ENCODE measurements around the gene UNC80. TPM values are rescaled to one million over a fixed set of nuclear protein-coding genes. Genes with fewer than 3 reads are reported as not detected.

Gene UNC80
- polyA plus RNA-seq, 2 of the 4 experiments (the other 2 are of a cell fraction) = not detected

GRCh38 chr2:209805351-209805750 is 33.7 kb downstream of the UNC80 start:
- POLR2A ChIA-PET = no interaction called here
- no peak overlapping the region for H3K27ac ChIP-seq
- TF ChIP-seq ELK1 (IDR thresholded peaks at IDR 0.05; ENCODE audit: low read depth, low read length) = no peak
- no peak for TF ChIP-seq SMC3 (IDR thresholded peaks at IDR 0.05)
- TF ChIP-seq POLR2A (IDR thresholded peaks at IDR 0.05; ENCODE audit: low read length) = no peak
- no peak for TF ChIP-seq HOXB13 (CRISPR knock-in tag; IDR thresholded peaks at IDR 0.05; ENCODE audit: low read depth)
- TF ChIP-seq MYC (IDR thresholded peaks at IDR 0.05; ENCODE audit: borderline replicate concordance, low read length) = no peak
- TF ChIP-seq KDM1A (IDR thresholded peaks at IDR 0.05; ENCODE audit: low read depth) = no peak
- no peak for TF ChIP-seq POLR2AphosphoS2 (conservative IDR thresholded peaks at IDR 0.05; ENCODE audit: low read length)
- TF ChIP-seq CHD2 (IDR thresholded peaks at IDR 0.05; ENCODE audit: low read length, partially characterized antibody) = no peak
- no peak for TF ChIP-seq RFX5 (IDR thresholded peaks at IDR 0.05)
- no peak for TF ChIP-seq BHLHE40 (IDR thresholded peaks at IDR 0.05; ENCODE audit: low read depth, low read length)
- no peak for TF ChIP-seq EHMT2 (IDR thresholded peaks at IDR 0.05; ENCODE audit: low read depth)
- TF ChIP-seq HDAC2 (IDR thresholded peaks at IDR 0.05) = no peak
- TF ChIP-seq SREBF2 (IDR thresholded peaks at IDR 0.05) = no peak
- TF ChIP-seq HOXA7 (CRISPR knock-in tag; IDR thresholded peaks at IDR 0.05) = no peak
- no peak for TF ChIP-seq FOSB (CRISPR knock-in tag; IDR thresholded peaks at IDR 0.05)
- no peak for TF ChIP-seq CTCF (IDR thresholded peaks at IDR 0.05)
- no peak for TF ChIP-seq HOXB5 (CRISPR knock-in tag; IDR thresholded peaks at IDR 0.05)
- 0% methylated on average over 1 of the region's 1 CpG for WGBS (ENCODE audit: missing lambda C conversion rate)
- H3K4me1 ChIP-seq = no peaks in the 10 kb centered on the region
- FAIRE-seq = no peak
- CTCF ChIA-PET = no interaction called here
- ATAC-seq = no peak
- no peak overlapping the region for H3K4me3 ChIP-seq
- no peak overlapping the region for H3K4me2 ChIP-seq
- no peak for DNase-seq (ENCODE audit: low read depth in 1 of 2, low spot score in 1 of 2)
- no peaks in the 10 kb centered on the region for H3K9me3 ChIP-seq

GRCh38 chr2:209806318-209806717 is 34.7 kb downstream of the UNC80 start:
- no peak for TF ChIP-seq NR3C1 (IDR thresholded peaks at IDR 0.05)
- no peak for TF ChIP-seq FOSL2 (IDR thresholded peaks at IDR 0.05)
- TF ChIP-seq FOSL2 (CRISPR knock-in tag; IDR thresholded peaks at IDR 0.05) = no peak
- no peak for TF ChIP-seq JUNB (IDR thresholded peaks at IDR 0.05)
- TF ChIP-seq E2F6 (IDR thresholded peaks at IDR 0.05; ENCODE audit: borderline replicate concordance, low read depth) = no peak
- ATAC-seq = no peak
- Histone ChIP-seq H3K4me1 (no peaks in the 10 kb centered on the region), H3K4me2 (no peak overlapping the region), H3K9me3 (no peaks in the 10 kb centered on the region), H3K27ac (no peak overlapping the region), H3K4me3 (no peak overlapping the region)
- FAIRE-seq = no peak
- ChIA-PET POLR2A (no interaction called here), CTCF (no interaction called here)
- DNase-seq (ENCODE audit: low read depth in 1 of 2, low spot score in 1 of 2) = no peak
- 39% methylated on average over 3 of the region's 3 CpGs for WGBS (ENCODE audit: missing lambda C conversion rate)

DNA sequence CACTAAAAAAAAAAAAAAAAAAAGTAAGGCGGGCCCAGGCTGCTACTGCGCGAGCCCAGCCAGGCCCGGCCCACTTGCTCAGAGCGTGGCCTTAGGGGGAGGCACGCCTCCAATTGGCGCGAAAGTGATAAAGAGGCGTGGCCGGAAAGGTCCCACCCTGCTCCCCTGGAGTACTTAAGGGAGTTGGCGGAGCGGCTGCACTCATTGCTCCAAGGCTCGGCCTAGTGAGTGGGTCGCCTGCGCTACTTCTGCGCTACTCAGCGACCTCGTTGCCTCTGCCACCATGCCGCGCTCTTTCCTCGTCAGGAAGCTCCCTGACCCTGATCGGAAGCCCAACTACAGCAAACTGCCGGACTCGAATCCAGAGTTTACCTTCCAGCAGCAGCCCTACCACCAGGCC is 36.9 kb downstream of the UNC80 start:
- no peak overlapping the region for H3K4me3 ChIP-seq
- 83% methylated on average over 24 of the region's 24 CpGs for WGBS (ENCODE audit: missing lambda C conversion rate)
- POLR2A ChIA-PET = no interaction called here
- no peak for ATAC-seq
- no peak overlapping the region for H3K27ac ChIP-seq
- no peaks in the 10 kb centered on the region for H3K9me3 ChIP-seq
- no peaks in the 10 kb centered on the region for H3K4me1 ChIP-seq
- CTCF ChIA-PET = no interaction called here
- H3K4me2 ChIP-seq = no peak overlapping the region
- DNase-seq (ENCODE audit: low read depth in 1 of 2, low spot score in 1 of 2) = no peak
- no peak for FAIRE-seq
- no peak for TF ChIP-seq E2F6 (IDR thresholded peaks at IDR 0.05; ENCODE audit: borderline replicate concordance, low read depth)
- TF ChIP-seq HOXB13 (CRISPR knock-in tag; IDR thresholded peaks at IDR 0.05; ENCODE audit: low read depth) = no peak
- no peak for TF ChIP-seq RAD21 (conservative IDR thresholded peaks at IDR 0.05 in 1 of 2, IDR thresholded peaks at IDR 0.05 in 1 of 2)
- no peak for TF ChIP-seq CBX8 (IDR thresholded peaks at IDR 0.05)
- TF ChIP-seq MYC (IDR thresholded peaks at IDR 0.05; ENCODE audit: borderline replicate concordance, low read length) = no peak
- TF ChIP-seq, protein P1, sequence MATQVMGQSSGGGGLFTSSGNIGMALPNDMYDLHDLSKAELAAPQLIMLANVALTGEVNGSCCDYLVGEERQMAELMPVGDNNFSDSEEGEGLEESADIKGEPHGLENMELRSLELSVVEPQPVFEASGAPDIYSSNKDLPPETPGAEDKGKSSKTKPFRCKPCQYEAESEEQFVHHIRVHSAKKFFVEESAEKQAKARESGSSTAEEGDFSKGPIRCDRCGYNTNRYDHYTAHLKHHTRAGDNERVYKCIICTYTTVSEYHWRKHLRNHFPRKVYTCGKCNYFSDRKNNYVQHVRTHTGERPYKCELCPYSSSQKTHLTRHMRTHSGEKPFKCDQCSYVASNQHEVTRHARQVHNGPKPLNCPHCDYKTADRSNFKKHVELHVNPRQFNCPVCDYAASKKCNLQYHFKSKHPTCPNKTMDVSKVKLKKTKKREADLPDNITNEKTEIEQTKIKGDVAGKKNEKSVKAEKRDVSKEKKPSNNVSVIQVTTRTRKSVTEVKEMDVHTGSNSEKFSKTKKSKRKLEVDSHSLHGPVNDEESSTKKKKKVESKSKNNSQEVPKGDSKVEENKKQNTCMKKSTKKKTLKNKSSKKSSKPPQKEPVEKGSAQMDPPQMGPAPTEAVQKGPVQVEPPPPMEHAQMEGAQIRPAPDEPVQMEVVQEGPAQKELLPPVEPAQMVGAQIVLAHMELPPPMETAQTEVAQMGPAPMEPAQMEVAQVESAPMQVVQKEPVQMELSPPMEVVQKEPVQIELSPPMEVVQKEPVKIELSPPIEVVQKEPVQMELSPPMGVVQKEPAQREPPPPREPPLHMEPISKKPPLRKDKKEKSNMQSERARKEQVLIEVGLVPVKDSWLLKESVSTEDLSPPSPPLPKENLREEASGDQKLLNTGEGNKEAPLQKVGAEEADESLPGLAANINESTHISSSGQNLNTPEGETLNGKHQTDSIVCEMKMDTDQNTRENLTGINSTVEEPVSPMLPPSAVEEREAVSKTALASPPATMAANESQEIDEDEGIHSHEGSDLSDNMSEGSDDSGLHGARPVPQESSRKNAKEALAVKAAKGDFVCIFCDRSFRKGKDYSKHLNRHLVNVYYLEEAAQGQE (IDR thresholded peaks at IDR 0.05) = no peak
- no peak for TF ChIP-seq HOXB5 (CRISPR knock-in tag; IDR thresholded peaks at IDR 0.05)
- TF ChIP-seq FOXS1 (CRISPR knock-in tag; IDR thresholded peaks at IDR 0.05) = no peak
- no peak for TF ChIP-seq NFE2L2 (conservative IDR thresholded peaks at IDR 0.05; ENCODE audit: low read length)
- no peak for TF ChIP-seq JUN (IDR thresholded peaks at IDR 0.05)
